DMS 273 (cell line): ENCODE results near the gene SHFL.
A peak's percentile ranks its signal among the peaks of the same experiment; 100 is the strongest.

Source experiments
- DNase-seq: peaks from one replicate; lab custom pipeline; 2025; ENCODE audit not compliant: unreplicated experiment; lab: John Stamatoyannopoulos, UW

SHFL gene

DNA sequence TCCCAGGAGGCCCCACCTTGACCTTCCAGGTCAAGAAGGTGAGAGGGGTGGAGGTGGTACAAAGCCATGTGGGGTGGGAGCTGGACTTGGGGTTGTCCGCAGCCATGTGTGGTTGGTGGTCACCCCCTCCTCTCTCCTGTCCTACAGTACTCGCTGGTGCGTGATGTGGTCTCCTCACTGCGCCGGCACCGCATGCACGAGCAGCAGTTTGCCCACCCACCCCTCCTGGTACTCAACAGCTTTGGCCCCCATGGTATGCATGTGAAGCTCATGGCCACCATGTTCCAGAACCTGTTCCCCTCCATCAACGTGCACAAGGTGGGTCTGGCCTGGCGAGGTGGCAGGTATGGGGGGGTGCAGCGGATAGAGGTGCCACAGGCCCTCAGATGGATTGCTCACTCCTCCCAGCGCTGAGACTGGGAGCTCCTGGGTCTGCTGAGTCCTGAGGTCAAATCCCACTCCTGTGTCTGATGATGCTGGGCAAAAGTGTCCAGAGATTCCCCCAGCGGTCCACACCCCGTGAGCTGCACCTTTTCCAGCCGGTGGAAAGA lies 21.8 kb downstream of the SHFL start:
- DNase-seq: no peak

DNA sequence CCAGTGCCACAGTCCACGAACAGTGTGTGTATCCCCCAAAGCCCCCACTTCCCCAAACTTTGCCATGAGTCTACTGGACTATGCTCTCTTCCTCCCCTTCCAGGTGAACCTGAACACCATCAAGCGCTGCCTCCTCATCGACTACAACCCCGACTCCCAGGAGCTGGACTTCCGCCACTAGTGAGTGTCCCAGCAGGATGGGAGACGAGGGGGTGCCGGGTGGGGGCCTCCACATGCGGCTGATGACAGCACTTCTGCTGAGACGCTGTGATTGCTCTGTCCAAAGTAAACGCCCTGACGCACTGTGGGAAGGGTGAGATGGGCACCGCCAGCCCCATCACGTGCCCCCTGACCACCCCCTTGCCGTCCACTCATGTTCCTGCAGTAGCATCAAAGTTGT lies 23.4 kb downstream of the SHFL start:
- DNase-seq: no peak

DNA sequence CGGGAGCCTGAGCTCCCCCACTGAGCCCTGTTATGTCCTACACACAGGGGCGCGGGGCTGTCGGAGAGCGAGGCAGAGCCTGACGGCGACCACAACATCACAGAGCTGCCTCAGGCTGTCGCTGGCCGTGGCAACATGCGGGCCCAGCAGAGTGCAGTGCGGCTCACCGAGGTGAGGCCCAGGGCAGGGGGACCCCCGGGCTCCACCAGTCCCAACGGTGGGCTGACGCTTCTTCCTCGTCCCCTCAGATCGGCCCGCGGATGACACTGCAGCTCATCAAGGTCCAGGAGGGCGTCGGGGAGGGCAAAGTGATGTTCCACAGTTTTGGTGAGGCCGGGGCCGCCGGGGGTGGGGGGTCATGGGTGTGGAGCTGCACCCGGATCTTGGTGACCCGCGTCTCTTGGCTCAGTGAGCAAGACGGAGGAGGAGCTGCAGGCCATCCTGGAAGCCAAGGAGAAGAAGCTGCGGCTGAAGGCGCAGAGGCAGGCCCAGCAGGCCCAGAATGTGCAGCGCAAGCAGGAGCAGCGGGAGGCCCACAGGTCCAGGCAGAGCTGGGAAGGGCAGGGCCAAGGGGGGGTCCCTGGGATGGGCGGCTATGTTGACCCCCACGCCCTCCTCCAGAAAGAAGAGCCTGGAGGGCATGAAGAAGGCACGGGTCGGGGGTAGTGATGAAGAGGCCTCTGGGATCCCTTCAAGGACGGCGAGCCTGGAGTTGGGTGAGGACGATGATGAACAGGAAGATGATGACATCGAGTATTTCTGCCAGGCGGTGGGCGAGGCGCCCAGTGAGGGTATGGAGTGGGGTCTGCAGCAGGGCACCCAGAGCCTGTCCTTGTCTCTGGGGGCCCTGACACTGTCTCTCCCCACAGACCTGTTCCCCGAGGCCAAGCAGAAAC lies 24.2 kb downstream of the SHFL start:
- DNase-seq: no peak

GRCh38 chr19:10110972-10111317 lies 24.8 kb downstream of the SHFL start:
- no peak for DNase-seq

GRCh38 chr19:10111405-10111811 lies 25.3 kb downstream of the SHFL start, which contains the start of gene P2RY11:
Gene P2RY11 (plus strand): TSS chr19:10111693. CDS start chr19:10111722, 29 bp downstream.
- DNase-seq: peak; percentile 53

DNA sequence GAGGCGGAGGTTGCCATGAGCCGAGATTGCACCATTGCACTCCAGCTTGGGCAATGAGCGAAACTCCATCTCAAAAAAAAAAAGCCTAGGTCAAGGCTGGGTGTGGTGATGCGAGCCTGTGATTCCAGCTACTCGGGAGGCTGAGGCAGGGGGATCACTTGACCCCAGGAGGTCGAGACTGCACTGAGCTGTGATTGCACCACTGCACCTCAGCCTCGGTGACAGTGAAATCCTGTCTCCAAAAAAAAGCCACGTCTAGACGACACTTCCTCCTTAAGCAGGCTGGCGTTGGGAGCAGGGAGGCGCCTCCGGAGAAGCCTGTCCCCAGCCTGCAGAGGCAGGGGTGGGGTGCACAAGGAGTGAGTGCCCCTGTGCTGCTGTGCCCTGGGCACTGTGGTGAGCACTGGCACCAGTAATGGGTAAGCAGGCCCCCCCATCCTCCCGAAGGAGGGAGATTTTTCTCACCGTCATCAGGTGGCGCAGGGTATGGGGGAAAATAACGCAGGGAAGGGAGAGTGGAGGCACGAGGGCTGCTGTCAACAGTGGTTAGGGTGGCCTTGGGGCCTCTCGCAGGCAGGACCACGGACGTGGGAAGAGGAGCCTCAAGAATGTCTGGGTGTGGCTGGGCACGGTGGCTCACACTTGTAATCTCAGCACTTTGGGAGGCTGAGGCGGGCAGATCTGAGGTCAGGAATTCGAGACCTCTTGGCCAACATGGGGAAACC lies 26.1 kb downstream of the SHFL start:
- DNase-seq: peak; percentile 69

- peak; percentile 86 for DNase-seq
Observed at GRCh38 chr19:10112895-10113591, 26.9 kb downstream of the SHFL start.

- no peak for DNase-seq
Observed at GRCh38 chr19:10113592-10113963, 27.5 kb downstream of the SHFL start.

DNA sequence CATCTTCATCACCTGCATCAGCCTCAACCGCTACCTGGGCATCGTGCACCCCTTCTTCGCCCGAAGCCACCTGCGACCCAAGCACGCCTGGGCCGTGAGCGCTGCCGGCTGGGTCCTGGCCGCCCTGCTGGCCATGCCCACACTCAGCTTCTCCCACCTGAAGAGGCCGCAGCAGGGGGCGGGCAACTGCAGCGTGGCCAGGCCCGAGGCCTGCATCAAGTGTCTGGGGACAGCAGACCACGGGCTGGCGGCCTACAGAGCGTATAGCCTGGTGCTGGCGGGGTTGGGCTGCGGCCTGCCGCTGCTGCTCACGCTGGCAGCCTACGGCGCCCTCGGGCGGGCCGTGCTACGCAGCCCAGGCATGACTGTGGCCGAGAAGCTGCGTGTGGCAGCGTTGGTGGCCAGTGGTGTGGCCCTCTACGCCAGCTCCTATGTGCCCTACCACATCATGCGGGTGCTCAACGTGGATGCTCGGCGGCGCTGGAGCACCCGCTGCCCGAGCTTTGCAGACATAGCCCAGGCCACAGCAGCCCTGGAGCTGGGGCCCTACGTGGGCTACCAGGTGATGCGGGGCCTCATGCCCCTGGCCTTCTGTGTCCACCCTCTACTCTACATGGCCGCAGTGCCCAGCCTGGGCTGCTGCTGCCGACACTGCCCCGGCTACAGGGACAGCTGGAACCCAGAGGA lies 28.0 kb downstream of the SHFL start:
- DNase-seq: peak; percentile 69

DNA sequence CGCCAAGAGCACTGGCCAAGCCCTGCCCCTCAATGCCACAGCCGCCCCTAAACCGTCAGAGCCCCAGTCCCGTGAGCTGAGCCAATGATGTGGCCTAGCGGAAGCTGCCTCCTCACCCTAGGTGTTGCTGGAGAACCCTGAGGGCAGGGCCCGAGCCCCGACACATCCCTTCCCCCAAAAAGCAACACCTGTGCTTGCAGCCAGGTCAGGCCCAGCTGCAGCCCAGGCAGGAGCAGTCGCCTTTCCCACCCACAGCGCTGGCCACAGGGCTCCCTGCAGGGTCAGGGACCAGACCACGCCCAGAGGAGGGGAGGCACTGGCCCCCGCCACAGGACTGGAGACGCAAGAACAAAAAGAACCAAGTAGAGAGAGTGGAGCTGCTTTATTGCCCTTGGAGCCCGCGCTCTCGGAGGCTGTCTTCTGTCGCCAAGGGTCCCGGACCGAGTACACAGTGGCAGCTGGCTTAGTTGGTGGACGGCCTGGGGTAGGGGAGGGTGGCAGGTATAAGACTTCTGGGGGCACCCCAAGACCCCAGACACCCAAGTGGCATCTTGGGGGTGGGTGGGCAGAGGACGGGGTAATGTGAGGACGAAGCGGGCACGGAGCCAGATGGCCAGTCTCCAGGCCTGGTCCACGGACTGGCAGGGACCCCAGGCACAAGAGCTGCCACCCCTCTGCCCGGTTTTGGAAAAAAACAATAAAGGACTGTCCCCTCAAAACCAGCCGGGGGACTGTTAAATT lies 28.7 kb downstream of the SHFL start:
- DNase-seq: peak; percentile 72

- DNase-seq: peak; percentile 69
Observed at GRCh38 chr19:10115392-10116084, 29.4 kb downstream of the SHFL start.

DNA sequence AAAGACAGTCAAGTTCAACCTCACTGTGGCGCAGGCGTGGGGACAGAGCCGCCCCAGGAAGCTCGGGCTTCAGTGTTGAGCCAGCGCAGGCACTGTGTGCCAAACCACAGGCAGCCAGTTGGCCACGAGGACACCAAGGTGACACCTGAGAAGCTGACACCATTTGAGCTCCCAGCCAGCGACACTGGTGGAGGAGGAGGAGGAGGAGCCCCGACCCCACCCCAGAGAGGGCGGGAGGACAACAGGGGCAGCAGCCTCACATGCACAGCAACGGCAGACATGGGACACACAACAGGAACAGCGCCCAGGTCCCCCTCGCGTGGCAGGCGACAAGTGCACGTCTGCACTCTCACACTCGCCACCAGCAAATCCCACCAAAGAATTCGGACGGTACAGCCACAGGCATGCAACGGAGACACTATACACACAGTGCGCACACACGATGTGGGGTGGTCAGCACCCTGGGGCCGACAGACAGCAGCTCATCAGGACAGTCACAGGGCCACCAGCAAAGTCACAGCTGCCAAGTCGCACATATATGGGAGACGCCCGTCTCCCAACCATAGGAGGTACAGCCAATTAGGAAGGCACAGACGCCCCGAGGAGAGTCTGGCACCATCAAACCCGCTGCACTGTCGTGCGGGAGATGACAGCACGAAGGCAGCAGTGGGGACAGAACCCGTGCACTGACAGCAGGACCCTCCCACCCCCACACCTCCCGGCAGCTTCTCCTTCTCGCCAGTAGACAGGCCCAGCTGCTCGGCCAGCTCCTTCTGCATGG lies 30.2 kb downstream of the SHFL start:
- DNase-seq: peak; percentile 60

DNA sequence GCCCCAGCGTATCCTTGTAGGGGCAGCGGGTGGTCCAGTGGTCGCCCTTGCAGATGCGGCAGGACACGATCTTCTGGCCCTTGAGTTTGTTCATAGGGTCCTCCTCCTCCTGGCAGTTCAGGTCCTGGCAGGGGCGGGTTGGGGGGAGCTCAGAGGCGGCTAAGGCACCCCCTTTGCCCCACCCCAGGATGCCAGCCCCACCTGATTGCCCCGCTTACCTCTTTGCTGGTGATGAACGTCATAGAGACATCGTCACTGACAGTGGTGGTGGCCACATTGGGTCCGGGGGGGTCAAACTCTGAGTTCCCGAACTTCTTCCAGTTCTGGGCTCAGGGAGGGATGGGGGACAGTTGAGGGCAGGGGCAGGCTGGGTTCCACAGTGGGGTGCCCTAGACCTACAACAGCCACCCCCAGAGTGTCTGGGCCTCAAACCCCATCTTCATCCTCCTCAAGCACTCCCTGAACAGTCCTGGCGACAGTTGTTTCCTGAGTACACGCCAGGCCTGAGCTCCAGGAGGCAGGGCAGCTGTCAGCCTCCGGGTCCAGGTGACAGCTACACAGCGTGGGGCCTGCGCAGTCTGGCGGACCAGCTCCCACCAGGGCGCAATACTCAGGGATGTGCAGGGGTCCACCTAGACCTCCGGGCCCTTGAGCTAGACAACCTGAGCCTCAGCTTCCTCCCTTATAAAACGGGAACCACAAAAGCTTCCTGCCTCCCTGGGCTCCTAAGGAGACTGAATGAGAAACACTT lies 30.9 kb downstream of the SHFL start:
- no peak for DNase-seq

DNA sequence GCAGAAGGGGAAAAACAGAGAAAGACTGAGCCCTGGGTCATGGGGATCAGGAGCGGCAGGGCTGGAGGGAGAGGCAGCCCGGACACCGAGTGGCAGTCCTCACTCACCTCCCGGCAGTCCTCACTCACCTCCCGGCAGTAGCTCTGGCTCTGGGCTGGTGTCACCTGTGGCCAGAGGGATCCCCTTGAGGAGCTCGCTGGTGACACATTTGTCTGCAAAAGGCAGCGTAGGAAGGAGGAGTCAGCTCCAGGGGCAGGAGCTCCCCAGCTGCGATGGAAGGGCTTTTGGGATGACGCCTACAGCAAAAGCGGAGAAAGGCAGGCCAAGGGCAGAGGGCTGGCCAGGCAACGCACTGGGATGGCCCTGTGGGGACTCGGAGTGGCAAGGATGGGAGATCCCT lies 32.8 kb downstream of the SHFL start:
- DNase-seq: peak; percentile 58

GRCh38 chr19:10120538-10121189 lies 34.5 kb downstream of the SHFL start:
- DNase-seq: no peak

DNA sequence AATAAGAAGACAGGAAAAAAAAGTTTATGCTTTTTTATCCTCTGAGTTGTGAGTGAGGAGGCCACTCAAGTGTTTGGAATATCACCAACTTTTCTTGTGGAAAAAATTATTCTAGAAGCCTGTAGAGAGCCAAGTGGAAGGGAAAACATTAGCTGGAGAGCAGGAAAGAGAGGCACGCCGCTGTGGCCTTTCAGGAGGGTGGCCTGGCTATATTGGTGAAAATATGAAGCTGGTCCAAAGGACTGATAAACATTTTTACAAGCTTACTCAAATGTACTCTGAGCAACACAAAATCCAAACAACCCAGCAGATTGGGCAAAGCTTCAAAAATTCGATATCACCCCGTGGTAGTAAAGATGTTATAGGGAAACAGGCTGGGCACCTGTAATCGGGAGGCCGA lies 35.9 kb downstream of the SHFL start:
- no peak for DNase-seq

DNA sequence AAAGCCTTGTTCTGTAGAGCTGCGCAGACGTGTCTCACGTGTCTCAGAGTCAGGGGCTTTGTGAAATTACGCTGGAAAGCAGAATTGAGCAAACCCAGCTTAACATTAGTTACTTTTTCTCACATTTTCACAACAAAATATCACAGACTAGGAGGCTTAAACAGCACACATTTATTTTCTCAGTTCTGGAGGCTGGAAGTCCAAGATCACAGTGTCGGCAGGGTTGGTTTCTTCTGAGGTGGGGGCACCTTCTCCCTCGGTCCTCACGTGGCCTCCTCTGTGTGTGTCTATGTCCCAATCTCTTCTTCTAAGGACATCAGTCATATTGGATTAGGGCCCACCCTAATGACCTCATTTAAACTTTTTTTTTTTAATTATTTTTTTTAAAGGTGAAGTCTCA lies 38.3 kb downstream of the SHFL start:
- no peak for DNase-seq

GRCh38 chr19:10126213-10126639 lies 40.1 kb downstream of the SHFL start:
- no peak for DNase-seq
